Breast epithelium (tissue), 4 donors: ENCODE results near the gene TBC1D2B. TPM values are rescaled to one million over a fixed set of nuclear protein-coding genes. Genes with fewer than 3 reads are reported as not detected.

ENCODE experiments used
- DNase-seq, 2 donors: peaks; one replicate each; pipeline ENCODE4 v3.0.0-alpha.2; 2019; ENCODE audit warnings: low spot score in 2 of 2
- H3K27ac ChIP-seq, 2 donors: fragments of 200-600 bp; sonication (generic) in 1 of 2; one replicate each; pipeline ENCODE4 v1.5.1; 2016 to 2019; ENCODE audit warnings: mild to moderate bottlenecking in 1 of 2
- H3K27me3 ChIP-seq, 2 donors: fragments of 200-600 bp; sonication (generic) in 1 of 2; one replicate each; pipeline versions ENCODE4 v1.5.1 to v1.6.0; 2017 to 2019; ENCODE audit warnings: control low read depth in 1 of 2, mild to moderate bottlenecking in 1 of 2
- H3K36me3 ChIP-seq: fragments of 200-600 bp; one replicate; pipeline ENCODE4 v1.5.1; 2019
- H3K4me1 ChIP-seq, 2 donors: fragments of 200-600 bp; sonication (generic); one replicate each; pipeline ENCODE4 v1.5.1; 2016 to 2019; ENCODE audit warnings: control low read depth in 1 of 2
- H3K4me3 ChIP-seq, 3 donors: fragments of 200-600 bp; sonication (generic); 1 replicate in 2 of 3; 2 replicates in 1 of 3; pipeline ENCODE4 v1.5.1; 2016 to 2019; ENCODE audit warnings: mild to moderate bottlenecking in 3 of 3, moderate library complexity in 2 of 3
- H3K9me3 ChIP-seq, 2 donors: fragments of 200-600 bp; sonication (generic) in 1 of 2; one replicate each; pipeline ENCODE4 v1.5.1; 2016 to 2019; ENCODE audit warnings: control low read depth in 1 of 2
- CTCF ChIP-seq, 3 donors: fragments of 450-650 bp; IDR thresholded peaks; one replicate each; pipeline ENCODE4 v1.5.1; 2016 to 2017; ENCODE audit warnings: antibody characterized with exemption in 3 of 3, mild to moderate bottlenecking in 3 of 3, moderate library complexity in 3 of 3
- POLR2A ChIP-seq: fragments of 450-650 bp; IDR thresholded peaks from one replicate; pipeline ENCODE4 v1.6.1; 2016; ENCODE audit warnings: antibody characterized with exemption, mild to moderate bottlenecking, moderate library complexity
- POLR2AphosphoS5 ChIP-seq, 3 donors: sonication (generic); formaldehyde crosslinking; IDR thresholded peaks; one replicate each; pipeline ENCODE4 v1.6.1; 2017; ENCODE audit warnings: antibody characterized with exemption in 3 of 3
- intact Hi-C: fragments of 100-400 bp; cut with DNase I; formaldehyde crosslinking; loops from one replicate; pipeline ENCODE4 v1.15.1; 2023; ENCODE audit warnings: low total_unique reads
- total RNA-seq, 3 donors: library from RNA; depleted of rRNA; stranded (reverse); fragments of >200 nt; gene quantifications; one replicate each; pipeline ENCODE4 v1.1.0, GENCODE V29; 2016

TBC1D2B gene
- total RNA-seq, 3 donors from 2014 or later = 44.9 to 71.0 (median 69.2) TPM

GRCh38 chr15:78018445-78018844 lies 59.1 kb downstream of the TBC1D2B start:
- Histone ChIP-seq H3K27me3 (no peaks in the 10 kb centered on the region), H3K36me3 (no peaks in the 10 kb centered on the region), H3K9me3 (no peaks in the 10 kb centered on the region), H3K27ac (no peak overlapping the region), H3K4me1 (no peaks in the 10 kb centered on the region), H3K4me3 (no peak overlapping the region)
- no peak for DNase-seq
- intact Hi-C loops = no loop called here
- TF ChIP-seq CTCF (IDR thresholded peaks at IDR 0.05) = no peak
- TF ChIP-seq POLR2AphosphoS5 (IDR thresholded peaks at IDR 0.05) = no peak
- TF ChIP-seq POLR2A = no peak

- intact Hi-C loops = no loop called here
- Histone ChIP-seq H3K9me3 (no peaks in the 10 kb centered on the region), H3K27me3 (no peaks in the 10 kb centered on the region), H3K36me3 (no peaks in the 10 kb centered on the region), H3K4me1 (no peaks in the 10 kb centered on the region), H3K4me3 (no peak overlapping the region), H3K27ac (no peak overlapping the region)
- no peak for TF ChIP-seq POLR2AphosphoS5 (IDR thresholded peaks at IDR 0.05)
- no peak for TF ChIP-seq CTCF (IDR thresholded peaks at IDR 0.05)
- no peak for TF ChIP-seq POLR2A
- no peak for DNase-seq
These were observed 60.7 kb downstream of the TBC1D2B start for GRCh38 chr15:78016860-78017259.

GRCh38 chr15:78012643-78013077 lies 64.9 kb downstream of the TBC1D2B start:
- intact Hi-C loops = no loop called here
- TF ChIP-seq POLR2AphosphoS5 (IDR thresholded peaks at IDR 0.05) (peak; percentile 17 to 97 (median 57)), CTCF (IDR thresholded peaks at IDR 0.05) (no peak)
- no peaks in the 10 kb centered on the region for H3K36me3 ChIP-seq
- H3K27ac ChIP-seq = peak overlapping the region; percentile 41 to 65
- no peak for DNase-seq
- H3K27me3 ChIP-seq = no peaks in the 10 kb centered on the region
- no peaks in the 10 kb centered on the region for H3K4me1 ChIP-seq
- no peaks in the 10 kb centered on the region for H3K9me3 ChIP-seq
- no peak overlapping the region for H3K4me3 ChIP-seq

- H3K27ac ChIP-seq = no peak overlapping the region
- H3K36me3 ChIP-seq = no peaks in the 10 kb centered on the region
- H3K9me3 ChIP-seq = no peaks in the 10 kb centered on the region
- no peaks in the 10 kb centered on the region for H3K4me1 ChIP-seq
- TF ChIP-seq POLR2A (no peak), POLR2AphosphoS5 (IDR thresholded peaks at IDR 0.05) (no peak), CTCF (IDR thresholded peaks at IDR 0.05) (no peak)
- H3K27me3 ChIP-seq = no peaks in the 10 kb centered on the region
- intact Hi-C loops = no loop called here
- no peak for DNase-seq
- H3K4me3 ChIP-seq = no peak overlapping the region
These were observed 67.4 kb downstream of the TBC1D2B start for GRCh38 chr15:78010067-78010466.

- Histone ChIP-seq H3K36me3 (no peaks in the 10 kb centered on the region), H3K4me1 (no peaks in the 10 kb centered on the region), H3K9me3 (no peaks in the 10 kb centered on the region), H3K4me3 (no peak overlapping the region), H3K27ac (peak overlapping the region in 1 of 2 donors; percentile 13), H3K27me3 (no peaks in the 10 kb centered on the region)
- intact Hi-C loops = no loop called here
- TF ChIP-seq POLR2AphosphoS5 (IDR thresholded peaks at IDR 0.05) = peak in 1 of 3 donors; percentile 18
- TF ChIP-seq POLR2A = no peak
- TF ChIP-seq CTCF (IDR thresholded peaks at IDR 0.05) = no peak
- no peak for DNase-seq
These were observed 69.3 kb downstream of the TBC1D2B start for GRCh38 chr15:78007964-78008886.
